RWPE1 (cell line): Measurements from ENCODE around the gene MED12L.

Experiments used
- CTCF ChIA-PET: fragments of 350-600 bp; sonication (Branson Sonifier 250); formaldehyde crosslinking; extraction: SDS; loops from one replicate; lab custom pipeline; 2021; lab: Yijun Ruan, JAX
- POLR2A ChIA-PET: fragments of 400-600 bp; formaldehyde crosslinking; extraction: SDS; loops from one replicate; lab custom pipeline; 2020; ENCODE audit warnings: antibody characterized with exemption; ENCODE audit not compliant: low non-redundant PET; lab: Yijun Ruan, JAX
- DNase-seq: peaks from one replicate; pipeline ENCODE4 v3.0.0; 2012; ENCODE audit warnings: low spot score
- H3K27ac ChIP-seq: fragments of 450-650 bp; 2 replicates; pipeline ENCODE4 v1.5.1; 2017
- CTCF ChIP-seq: fragments of 450-650 bp; conservative IDR thresholded peaks from 2 replicates; pipeline ENCODE4 v1.5.1; 2017; ENCODE audit warnings: low read depth, mild to moderate bottlenecking

The MED12L gene

DNA sequence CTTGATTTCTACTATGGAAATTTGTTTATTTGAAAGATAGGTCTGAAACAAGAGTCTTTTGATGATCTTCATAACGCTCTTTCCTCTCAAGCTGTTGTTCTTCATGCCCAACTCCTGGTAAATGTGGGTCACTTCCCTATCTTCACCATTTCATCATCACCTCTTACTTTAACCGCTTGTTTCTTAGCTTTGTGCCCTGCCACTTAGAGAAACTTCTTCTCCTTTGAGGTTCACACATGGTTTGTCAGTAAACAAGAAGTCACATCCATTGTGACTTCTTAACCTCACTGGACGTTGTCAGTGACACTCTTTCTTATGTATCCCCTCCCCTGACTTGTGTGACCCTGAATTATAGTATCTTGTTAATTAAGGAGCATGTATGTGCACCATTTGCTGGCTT is 260.8 kb downstream of the MED12L start:
- H3K27ac ChIP-seq: no peak overlapping the region
- POLR2A ChIA-PET: no interaction called here
- no peak for TF ChIP-seq CTCF
- DNase-seq: no peak
- CTCF ChIA-PET: interaction anchor here (0.6 kb wide), 2 partner anchors 67 to 1121 kb away, joined by 3 read pairs; no protein-coding TSS in a partner anchor

DNA sequence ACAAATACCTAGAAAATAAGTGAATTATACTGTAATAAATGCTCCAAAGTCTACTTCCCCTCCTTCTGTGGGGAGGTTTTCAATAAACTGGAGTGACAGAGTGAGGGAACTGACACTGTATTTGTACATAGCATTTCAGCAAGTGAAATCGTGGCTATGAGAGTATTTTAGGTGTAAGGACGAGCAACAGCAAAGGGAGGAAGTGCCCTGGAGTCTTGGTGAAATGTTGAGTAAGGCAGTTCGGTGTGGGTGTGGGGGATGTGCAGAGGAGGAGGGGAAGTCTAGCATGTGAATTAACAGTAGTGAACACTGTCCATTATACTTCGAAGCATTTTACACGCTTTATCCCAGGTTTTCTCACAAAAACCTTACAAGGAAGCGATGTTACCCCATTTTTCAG is 262.0 kb downstream of the MED12L start:
- DNase-seq: no peak
- TF ChIP-seq CTCF: no peak
- CTCF ChIA-PET: no interaction called here
- POLR2A ChIA-PET: no interaction called here
- no peak overlapping the region for H3K27ac ChIP-seq

GRCh38 chr3:151350656-151351055 is 265.2 kb downstream of the MED12L start:
- ChIA-PET POLR2A (no interaction called here), CTCF (no interaction called here)
- TF ChIP-seq CTCF: no peak

GRCh38 chr3:151351219-151351618 is 265.8 kb downstream of the MED12L start:
- H3K27ac ChIP-seq: no peak overlapping the region
- no peak for TF ChIP-seq CTCF
- POLR2A ChIA-PET: no interaction called here
- CTCF ChIA-PET: no interaction called here
- no peak for DNase-seq

More at GRCh38 chr3:151350656-151351055, 265.2 kb downstream of the MED12L start:
- DNase-seq: no peak
- H3K27ac ChIP-seq: no peak overlapping the region

DNA sequence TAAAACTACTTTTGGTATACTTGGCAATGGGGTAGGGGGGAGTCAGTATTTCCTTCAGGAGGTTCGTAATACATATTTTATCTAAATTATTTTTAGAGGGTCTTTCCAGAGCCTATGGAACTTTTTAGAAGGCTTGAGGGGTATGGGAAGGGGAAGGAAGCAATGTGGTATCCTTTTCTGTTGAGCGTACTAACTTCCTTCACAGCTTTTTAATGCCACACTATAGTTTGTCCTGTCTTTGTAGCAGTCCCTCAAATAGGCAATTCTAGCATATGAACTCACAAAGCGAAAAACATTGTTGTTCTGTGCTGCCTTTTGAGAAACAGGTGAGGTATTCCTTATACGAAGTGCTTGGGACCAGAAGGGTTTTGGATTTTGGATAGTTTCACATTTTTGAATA is 266.2 kb downstream of the MED12L start:
- DNase-seq: no peak
- H3K27ac ChIP-seq: no peak overlapping the region
- ChIA-PET CTCF (no interaction called here), POLR2A (no interaction called here)
- no peak for TF ChIP-seq CTCF

DNA sequence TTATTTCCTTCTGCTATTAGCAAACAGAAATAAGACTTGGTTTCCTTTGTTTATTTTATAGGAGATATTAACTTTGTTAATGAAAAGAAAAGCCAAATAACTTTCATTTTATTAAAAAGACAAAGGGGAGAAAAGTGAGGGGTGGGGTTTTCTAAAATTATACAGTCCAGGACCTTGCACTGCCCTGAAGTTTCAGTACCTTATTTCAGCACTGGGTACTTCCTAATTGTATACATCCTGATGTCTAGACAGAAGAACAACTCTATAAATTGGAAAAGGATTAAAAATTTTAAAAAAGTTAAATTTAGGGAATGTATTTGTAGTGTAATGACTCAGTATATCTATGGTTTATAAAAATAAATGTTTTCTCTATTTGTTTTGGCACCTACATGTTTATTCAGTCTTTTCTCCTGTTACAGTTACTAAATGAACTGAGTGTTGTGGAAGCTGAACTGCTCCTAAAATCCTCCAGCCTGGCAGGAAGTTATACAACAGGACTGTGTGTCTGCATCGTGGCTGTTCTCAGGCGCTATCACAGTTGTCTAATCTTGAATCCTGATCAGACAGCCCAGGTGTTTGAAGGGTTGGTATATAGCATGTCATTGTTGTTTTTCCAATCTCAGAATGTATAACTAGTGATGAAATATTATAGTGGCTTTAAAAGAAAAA is 271.5 kb downstream of the MED12L start:
- H3K27ac ChIP-seq: no peak overlapping the region
- ChIA-PET CTCF (no interaction called here), POLR2A (no interaction called here)
- DNase-seq: no peak
- TF ChIP-seq CTCF: no peak
